Measurements from ENCODE around the gene CBR4. TPM values are rescaled to one million over a fixed set of nuclear protein-coding genes. Genes with fewer than 3 reads are reported as not detected.

Gene CBR4
- total RNA-seq, 1 experiment from 2014 or later = 33.6 TPM

DNA sequence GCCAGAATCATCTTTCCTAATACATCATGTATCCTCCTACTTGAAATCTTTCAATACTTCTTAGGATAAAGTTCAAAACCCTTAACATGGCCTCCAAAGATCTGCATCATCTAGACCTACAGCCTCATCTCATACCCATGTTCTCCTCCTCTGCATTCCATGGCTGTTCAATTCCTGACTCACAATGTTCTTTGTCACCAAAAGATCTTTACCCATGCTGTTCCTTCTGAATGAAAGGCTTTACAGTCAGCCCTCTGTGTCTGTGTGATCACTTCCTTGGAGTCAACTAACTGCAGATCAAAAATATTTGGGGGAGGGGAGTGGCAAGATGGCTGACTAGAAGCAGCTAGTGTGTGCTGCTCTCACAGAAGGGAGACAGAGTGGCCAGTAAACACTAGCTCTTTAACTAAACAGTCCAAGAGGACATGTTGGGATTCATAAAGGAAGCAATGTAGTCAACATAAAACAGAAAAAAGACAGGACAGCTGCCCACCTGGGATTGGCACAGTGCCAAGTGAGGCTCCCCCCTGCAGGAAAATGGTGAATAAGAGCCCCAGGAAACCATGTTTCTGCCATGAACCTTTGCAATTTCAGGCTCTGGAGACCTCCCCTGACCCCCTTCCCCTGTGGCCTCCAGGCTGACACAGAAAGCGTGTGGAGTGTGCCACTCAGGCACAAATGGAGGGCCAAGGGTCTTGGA is 31.9 kb downstream of the CBR4 start:
- H3K9me3 ChIP-seq (ENCODE audit: control insufficient read depth, low read depth, low read length) = peaks cover 6% of the 10 kb centered on the region
- no peak overlapping the region for H3K27ac ChIP-seq (ENCODE audit: insufficient read length, low read depth, low read length)
- H4K5ac ChIP-seq (ENCODE audit: insufficient read length, low read depth, low read length) = no peak overlapping the region
- peaks cover 24 to 38% (median 27%) of the 10 kb centered on the region in 3 experiments for H3K36me3 Mint-ChIP-seq (ENCODE audit: insufficient read depth in 1 of 3, low read depth in 3 of 3)
- peaks cover 0 to 4% of the 10 kb centered on the region in 2 experiments; a peak in 1 of 4 replicates for H3K4me1 Mint-ChIP-seq
- no peaks in the 10 kb centered on the region for H4K20me1 ChIP-seq (ENCODE audit: control insufficient read depth, insufficient read depth, insufficient read length)
- WGBS (ENCODE audit: extremely low coverage, insufficient read length, low lambda C conversion rate) = no CpG with 5 or more reads among the region's 1 CpG
- no peaks in the 10 kb centered on the region for H3K79me2 ChIP-seq (ENCODE audit: insufficient read depth, low read length)
- H3K9ac ChIP-seq (ENCODE audit: extremely low read depth, insufficient read length, low read length) = no peak overlapping the region
- no peak overlapping the region for H2AK5ac ChIP-seq (ENCODE audit: insufficient read length, low read length)
- H3K56ac ChIP-seq (ENCODE audit: insufficient read length, low read depth, low read length) = no peak overlapping the region
- no peak overlapping the region for H2BK12ac ChIP-seq (ENCODE audit: insufficient read length, low read depth, low read length)
- H3K9me3 Mint-ChIP-seq = peaks cover 18 to 35% of the 10 kb centered on the region in 2 experiments
- no peak for TF ChIP-seq CTCF (conservative IDR thresholded peaks at IDR 0.05)
- peaks cover 3% of the 10 kb centered on the region for H3K27me3 Mint-ChIP-seq (ENCODE audit: low read depth)
- no peak overlapping the region for H3T11ph ChIP-seq (ENCODE audit: low read length)
- H3K27ac Mint-ChIP-seq = no peak overlapping the region
- no peak overlapping the region for H2AFZ ChIP-seq (ENCODE audit: low read length)
- H3K14ac ChIP-seq (ENCODE audit: insufficient read depth, low read length) = no peak overlapping the region
- no peak overlapping the region for H3K4me2 ChIP-seq (ENCODE audit: insufficient read depth, insufficient read length, low read length)
- H3K79me1 ChIP-seq (ENCODE audit: insufficient read depth, low read depth, low read length, poor library complexity, severe bottlenecking) = no peaks in the 10 kb centered on the region
- no peak overlapping the region for H2BK20ac ChIP-seq (ENCODE audit: low read depth, low read length, poor library complexity, severe bottlenecking)
- H3K4me1 ChIP-seq (ENCODE audit: insufficient read depth, low read length) = no peaks in the 10 kb centered on the region
- H2BK5ac ChIP-seq (ENCODE audit: insufficient read length, low read length) = no peak overlapping the region
- no peak overlapping the region for H3K18ac ChIP-seq (ENCODE audit: insufficient read length, low read depth, low read length)
- no peaks in the 10 kb centered on the region for H3K27me3 ChIP-seq (ENCODE audit: insufficient read depth, low read length)
- no peak overlapping the region for H3K4me3 Mint-ChIP-seq
- DNase-seq = no peak
- no peak overlapping the region for H4K8ac ChIP-seq (replicated peaks; ENCODE audit: insufficient read length, low read depth, low read length)
- no peak overlapping the region for H2BK15ac ChIP-seq (ENCODE audit: low read depth, low read length)
- no peak overlapping the region for H3K23ac ChIP-seq (ENCODE audit: insufficient read length, low read depth, low read length)
- H4K91ac ChIP-seq (ENCODE audit: insufficient read length, low read depth, low read length) = no peak overlapping the region
- H2BK120ac ChIP-seq (ENCODE audit: low read depth, low read length, poor library complexity, severe bottlenecking) = no peak overlapping the region
- no peak overlapping the region for H3K4ac ChIP-seq (ENCODE audit: low read depth, low read length)
- H3K23me2 ChIP-seq (ENCODE audit: insufficient read length, low read depth, low read length, poor library complexity, severe bottlenecking) = no peaks in the 10 kb centered on the region
